ENCODE measurements around the gene LINC01488.
A peak's percentile ranks its signal among the peaks of the same experiment; 100 is the strongest.

LINC01488 gene

GRCh38 chr11:69446108-69446507, 35.4 kb upstream of the LINC01488 start:
- DNase-seq: no peak

GRCh38 chr11:69447786-69448185, 33.7 kb upstream of the LINC01488 start:
- DNase-seq: no peak

- DNase-seq: no peak
Measured at GRCh38 chr11:69448471-69449284, 32.8 kb upstream of the LINC01488 start.

- DNase-seq: no peak
Measured at GRCh38 chr11:69449320-69450063, 32.0 kb upstream of the LINC01488 start.

- DNase-seq: no peak
Measured at GRCh38 chr11:69450064-69450856, 31.2 kb upstream of the LINC01488 start.

GRCh38 chr11:69450857-69451220, 30.6 kb upstream of the LINC01488 start:
- DNase-seq: no peak

GRCh38 chr11:69451289-69451688, 30.2 kb upstream of the LINC01488 start:
- no peak for DNase-seq

GRCh38 chr11:69452206-69452987, 29.1 kb upstream of the LINC01488 start:
- no peak for DNase-seq

- DNase-seq: no peak
Measured at GRCh38 chr11:69453151-69453550, 28.3 kb upstream of the LINC01488 start.

- DNase-seq: no peak
Measured at GRCh38 chr11:69454018-69454417, 27.4 kb upstream of the LINC01488 start.

- no peak for DNase-seq
Measured at GRCh38 chr11:69455969-69456368, 25.5 kb upstream of the LINC01488 start.

- DNase-seq: no peak
Measured at GRCh38 chr11:69456712-69457111, 24.8 kb upstream of the LINC01488 start.

- DNase-seq: peak; percentile 14
Measured at GRCh38 chr11:69459848-69460539, 21.5 kb upstream of the LINC01488 start.

GRCh38 chr11:69460540-69461257, 20.8 kb upstream of the LINC01488 start:
- DNase-seq: no peak

GRCh38 chr11:69461272-69461962, 20.0 kb upstream of the LINC01488 start:
- no peak for DNase-seq

- no peak for DNase-seq
Measured at GRCh38 chr11:69462106-69462951, 19.1 kb upstream of the LINC01488 start.

GRCh38 chr11:69463181-69463994, 18.1 kb upstream of the LINC01488 start:
- DNase-seq: no peak
